HG02840 (cell line): ENCODE data around the gene TGFBR1.
"Not testable (repeated sequence)": the region's sequence is repeated elsewhere in the genome, so short reads cannot be mapped to it uniquely, and the experiment has no call there.

Experiments used
- ATAC-seq: cut with Tn5 transposase; IDR thresholded peaks from one replicate; pipeline ENCODE4 v1.9.1; 2021; ENCODE audit warnings: mild to moderate bottlenecking, moderate library complexity, moderate number of reproducible peaks; ENCODE audit not compliant: unreplicated experiment, low FRiP score

Gene TGFBR1

DNA sequence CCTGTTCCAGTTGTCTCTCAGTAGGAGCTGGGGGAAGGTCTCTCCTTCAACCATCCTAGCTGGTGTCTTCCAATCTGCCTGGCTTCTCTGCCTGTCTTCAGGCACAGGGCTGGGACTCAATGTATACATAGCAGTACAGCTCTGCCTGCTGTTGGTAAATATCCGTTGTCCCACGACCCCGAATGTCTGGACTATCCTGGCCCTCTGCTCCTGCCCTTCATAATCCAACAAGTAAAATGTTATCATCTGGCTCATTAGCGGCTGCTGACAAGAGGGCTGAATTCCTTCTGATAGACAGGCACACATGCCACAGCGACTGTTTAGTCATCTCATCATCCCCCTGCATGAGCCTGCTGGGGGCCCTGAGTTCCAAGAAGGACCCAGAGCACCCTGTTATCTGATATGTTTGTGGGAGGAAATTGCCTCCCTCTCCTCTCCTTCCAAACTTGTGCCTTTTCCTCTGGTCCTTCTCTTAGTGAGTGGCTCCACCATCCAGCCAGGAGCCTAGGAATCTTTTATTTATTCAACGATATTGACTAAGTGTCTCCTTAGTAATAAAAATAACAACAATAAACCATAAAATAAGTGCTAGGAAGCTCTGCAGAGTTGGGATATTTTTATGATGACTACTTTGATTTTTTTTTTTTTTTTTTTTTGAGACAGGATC lies 29.5 kb upstream of the TGFBR1 start:
- no peak for ATAC-seq

DNA sequence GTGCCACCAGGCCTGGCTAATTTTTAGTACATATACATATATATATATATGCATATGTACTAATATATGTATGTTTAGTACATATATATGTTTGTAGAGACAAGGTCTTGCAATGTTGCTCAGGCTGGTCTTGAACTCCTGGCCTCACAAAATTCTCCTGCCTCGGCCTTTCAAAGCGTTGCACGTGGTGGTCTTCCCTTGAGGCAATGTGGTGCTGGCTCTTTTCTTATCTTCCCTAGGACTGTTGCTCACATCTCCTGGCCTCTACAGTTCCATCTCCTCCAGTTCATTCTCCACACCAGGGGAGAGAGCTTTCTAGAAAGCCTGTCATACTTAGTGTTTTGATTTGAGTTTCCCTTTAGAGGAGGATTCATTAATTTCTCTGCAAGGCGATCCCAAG lies 28.9 kb upstream of the TGFBR1 start:
- ATAC-seq = no peak

DNA sequence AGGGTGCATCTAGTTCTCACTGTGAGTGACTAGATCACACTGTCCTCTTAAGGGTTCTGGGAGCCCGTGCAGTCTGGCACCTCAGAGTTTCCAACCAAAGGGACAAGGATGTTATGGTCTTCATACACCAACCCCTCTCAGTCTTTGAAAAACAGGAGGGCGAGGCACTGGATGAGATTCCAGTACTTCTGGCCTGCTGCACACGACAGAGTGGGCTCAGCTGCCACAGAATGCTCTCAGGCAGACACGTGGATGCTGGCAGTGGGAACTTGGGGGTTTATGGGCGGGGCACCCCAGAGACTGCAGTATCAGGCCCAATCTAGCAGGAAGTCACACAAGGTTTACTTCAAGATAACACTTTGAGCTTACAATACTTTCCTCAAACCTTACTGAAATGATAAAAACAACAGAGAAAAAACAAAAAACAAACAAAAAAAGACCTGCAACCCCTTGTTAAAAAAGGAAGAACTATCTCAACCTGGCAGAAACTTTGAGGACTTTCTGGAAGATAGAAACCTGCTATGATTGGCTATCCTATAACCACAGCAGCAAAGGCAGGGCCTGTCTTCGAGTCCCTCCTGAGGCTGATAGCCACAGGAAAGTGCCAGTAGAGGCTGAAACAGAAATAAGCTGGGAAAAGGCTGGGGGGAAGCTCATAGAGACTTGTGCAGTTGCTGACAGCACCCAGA lies 28.3 kb upstream of the TGFBR1 start:
- ATAC-seq = no peak

DNA sequence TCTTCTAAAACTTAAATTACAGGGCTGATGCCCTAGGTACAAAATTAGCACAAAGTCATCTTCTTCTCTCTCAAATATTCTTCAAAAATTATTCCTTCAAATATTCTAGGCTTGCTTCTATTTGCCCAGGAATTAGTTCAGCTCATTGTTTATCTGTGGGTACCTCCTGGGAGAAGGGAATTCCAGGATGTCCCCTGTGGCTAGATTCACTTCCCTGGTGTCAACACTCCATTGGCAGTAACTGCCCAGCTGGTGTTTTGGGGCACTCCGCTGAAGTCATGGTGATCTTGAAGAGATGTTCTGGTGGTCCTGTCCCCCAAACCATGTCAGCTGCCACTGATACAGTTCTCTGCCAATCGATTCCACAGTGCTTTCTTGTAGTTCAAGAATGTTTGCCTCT lies 26.2 kb upstream of the TGFBR1 start:
- no peak for ATAC-seq

DNA sequence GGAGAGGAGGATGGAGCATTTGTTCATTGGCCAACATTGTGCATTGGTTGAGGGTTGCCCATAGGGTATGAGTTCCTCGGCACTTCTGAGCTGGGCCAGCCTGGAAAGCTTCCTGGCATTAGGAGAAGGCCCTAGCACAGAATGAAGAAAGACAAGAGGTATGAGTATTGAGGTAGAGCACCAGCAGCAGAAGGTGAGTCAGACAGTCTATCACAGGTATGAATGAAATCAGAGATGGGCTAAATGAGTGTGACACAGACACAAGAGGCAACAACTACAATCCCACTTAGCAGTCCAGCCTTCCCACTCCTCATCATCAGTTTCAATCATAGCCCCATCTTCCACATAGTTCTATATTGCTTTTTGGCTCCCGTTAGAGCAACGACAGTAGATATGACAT lies 25.4 kb upstream of the TGFBR1 start:
- ATAC-seq = no peak

DNA sequence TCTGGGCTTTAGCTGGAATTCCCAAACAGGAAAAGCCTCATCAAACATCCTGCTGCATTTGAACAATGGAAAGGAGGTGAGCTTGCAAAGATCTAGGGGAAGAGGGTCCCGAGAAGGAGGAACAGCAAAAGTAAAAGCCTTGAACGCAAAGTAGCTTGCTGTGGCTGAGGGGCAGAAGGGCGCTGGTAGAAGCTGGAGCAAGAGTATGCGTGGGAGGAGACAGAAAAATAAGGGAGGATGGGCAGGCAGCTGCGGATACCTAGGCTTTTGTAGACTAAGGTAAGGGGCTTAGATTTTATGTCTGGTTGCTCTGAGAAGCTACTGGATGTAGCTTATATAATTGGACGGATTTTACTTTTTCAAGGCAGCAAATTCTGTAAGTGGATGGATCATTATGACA lies 21.9 kb upstream of the TGFBR1 start:
- no peak for ATAC-seq

DNA sequence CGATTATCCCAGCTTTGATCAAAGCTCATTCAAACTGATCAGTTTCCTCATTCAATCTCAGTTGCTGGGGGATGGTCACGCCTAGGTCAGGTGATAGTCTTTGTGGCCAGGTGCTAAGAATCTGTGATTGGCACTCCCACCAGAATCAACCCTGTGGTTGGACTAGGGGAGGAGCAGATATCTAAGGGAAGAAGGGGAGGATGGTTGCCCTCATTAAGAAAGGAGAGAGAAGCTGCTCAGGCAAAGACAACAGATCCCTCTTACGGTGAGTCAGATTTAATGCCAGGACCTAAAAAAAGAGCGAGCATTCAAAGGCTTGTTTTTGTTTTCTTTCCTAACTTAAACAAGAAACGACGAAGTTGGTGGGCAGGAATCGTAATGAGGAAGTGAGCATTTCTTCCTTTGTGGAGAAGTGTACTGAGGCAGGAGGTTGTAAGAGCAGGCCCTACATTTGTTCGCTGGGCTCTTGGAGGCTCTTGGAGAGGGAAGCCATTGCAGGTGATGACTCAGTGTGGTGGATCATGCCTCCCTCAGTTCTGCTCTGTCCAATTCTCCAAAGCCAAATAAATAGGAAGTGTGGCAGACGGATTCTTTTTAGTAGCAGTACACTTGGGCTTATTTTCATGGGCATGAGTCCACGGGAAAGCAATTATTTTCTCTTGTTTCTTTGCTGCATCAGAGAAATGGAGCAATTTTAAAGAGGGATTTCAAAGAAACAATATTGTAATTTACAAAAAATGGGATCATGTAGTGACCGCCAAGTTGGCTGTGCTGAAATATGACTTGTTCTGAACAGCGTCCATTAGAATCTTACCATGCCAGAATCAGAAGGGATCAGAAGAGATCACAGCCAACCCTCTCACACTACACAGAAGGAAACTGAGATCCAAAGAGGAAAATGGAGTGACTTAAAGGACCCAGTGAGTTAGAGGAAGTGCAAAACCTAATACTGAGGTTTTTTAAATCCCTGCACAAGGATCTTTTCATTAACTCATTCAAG lies 18.7 kb upstream of the TGFBR1 start:
- ATAC-seq = no peak

DNA sequence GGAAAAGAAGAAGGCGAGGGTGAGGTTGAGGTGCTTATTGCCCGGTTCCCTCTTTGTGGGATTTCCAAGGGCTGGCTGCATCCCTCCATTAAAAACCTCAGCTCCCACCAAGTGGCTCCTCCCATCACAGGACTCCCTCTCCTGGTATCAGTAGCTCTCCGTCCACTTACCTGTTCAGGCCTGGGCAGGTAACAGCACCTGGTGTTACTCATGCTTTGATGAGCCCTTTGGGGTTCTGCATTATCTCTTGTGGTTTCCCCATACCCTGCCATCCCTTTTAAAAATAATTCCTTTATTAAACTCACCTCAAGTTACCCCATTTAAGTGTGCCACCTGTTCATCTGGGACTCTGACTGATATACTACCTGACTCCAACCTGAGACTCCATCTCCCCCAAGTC lies 17.5 kb upstream of the TGFBR1 start:
- no peak for ATAC-seq

DNA sequence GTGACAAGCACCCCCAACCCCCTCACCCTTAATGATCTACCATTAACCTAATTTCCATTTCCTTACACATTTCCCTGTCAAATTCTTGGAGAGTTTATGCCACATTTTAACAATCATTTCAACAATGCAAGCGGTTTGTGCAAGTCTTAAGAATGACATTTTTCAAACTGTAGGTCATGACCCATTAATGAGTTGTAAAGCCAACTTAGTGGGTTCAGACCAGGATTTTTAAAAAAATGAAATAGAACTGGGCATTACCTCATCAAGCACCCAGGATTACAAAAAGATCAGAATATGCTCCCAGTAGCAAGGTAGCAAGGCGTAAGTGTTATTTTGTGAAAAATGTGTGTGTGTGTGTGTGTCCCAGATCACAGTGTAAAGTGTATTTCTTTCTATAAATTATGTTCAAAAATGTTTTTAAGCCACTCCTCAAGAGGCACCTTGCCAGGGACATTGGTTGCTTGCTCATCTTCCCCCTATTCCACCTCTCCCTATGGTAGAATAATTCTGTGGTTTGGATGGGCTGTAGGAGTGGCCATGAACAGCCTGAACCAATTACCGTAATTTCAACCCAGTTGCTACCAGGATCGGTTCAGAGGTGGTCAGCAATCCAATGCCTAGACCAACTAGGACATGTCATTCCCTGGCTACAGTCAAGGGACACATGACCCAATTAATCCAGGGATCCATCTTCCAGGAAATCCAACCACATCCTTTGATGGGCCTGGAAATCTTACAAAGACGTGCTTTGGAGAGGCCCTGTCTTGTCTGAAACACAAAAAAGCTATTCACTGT lies 14.4 kb upstream of the TGFBR1 start:
- ATAC-seq = no peak

DNA sequence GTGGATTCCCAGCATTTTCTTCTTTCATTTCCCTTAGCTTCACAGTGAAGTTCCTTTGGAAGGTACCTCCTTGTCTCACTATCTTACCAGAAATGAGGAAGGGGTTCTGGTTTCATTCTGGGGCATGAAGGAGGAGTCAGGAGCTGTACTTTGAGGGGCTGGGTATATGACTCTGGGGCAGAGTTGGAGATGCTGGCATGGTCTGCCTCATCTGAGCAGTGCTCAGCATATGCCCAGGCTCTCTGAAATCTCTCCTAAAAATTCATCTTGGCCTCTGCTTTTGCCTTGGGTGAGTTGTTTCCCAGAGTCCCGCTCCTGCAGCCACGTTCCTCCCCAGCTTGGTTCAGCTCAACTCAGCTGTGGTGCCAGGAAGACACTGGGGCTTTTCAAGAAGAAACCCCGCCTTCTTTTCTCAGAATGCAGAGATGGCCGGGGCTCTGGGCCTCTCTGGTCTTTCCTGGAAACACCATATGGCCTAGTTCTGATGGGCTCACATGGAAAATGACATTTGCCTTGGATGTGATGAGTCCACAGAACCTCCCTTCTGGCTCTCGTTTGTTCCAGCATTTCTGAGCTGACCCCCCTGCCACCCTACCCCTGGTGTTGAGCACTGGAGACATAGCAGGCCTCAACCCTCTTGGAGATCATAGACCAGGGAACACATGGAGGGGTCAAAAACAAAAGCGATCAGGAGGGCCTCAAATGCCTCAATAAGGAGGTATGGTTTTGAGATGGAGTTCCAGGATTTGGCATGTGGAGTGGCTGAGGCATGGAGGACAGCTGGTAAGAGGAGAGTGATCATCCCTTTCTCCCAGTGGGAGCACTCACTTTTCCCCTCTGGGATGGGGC lies 12.0 kb upstream of the TGFBR1 start:
- ATAC-seq = no peak

DNA sequence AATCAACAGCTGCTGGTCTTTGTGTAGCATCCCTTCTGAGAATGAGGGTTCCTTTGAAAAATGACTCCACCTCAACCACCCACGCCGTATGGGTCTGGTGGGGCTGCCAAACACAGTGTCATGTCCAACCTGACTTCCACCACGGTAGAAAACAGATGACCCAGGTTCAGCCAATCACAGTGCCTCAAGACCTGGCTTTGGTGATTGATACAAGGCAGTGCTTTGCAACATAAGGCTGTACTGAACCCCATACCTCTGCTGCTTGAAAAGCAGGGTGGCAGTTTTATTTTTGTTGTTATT lies 11.5 kb upstream of the TGFBR1 start:
- ATAC-seq = no peak

DNA sequence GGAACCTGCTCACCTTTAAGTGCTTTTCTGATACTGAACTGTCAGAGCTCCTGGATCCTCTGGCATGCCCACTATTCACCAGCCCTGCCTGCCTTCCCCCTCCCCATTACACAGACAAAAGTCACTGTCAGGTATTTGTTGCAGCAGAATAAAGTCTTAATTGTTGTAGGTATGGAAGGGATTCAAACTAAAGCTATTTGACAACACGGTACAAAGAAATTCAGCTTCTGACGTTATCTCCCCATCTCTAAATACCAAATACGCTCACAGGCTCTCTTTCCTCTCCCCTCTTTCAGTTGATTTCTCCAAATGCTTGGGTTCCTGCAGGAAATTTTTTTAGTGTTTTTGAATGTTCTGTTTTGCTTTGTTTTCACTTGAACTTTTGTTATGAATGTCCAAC lies 9.3 kb upstream of the TGFBR1 start:
- no peak for ATAC-seq

DNA sequence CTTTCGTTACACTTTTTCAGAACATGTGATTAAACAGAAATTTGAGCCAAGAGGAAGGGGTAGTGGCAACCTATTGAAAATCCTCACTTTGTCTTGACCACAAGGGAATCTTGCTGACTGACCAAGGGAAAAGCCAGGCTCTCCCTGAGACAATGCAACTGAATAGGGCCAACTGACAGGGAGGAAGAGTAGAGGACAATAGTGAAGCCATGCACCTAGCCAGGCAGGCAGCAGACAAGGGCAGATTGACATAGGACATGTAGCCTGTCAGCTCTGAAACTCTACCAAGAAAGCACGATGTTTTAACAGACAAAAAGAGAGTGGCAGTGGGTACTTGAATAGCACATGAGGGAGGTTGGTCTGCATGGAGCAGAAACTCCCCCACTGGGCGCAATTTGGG lies 8.5 kb upstream of the TGFBR1 start:
- ATAC-seq = no peak

DNA sequence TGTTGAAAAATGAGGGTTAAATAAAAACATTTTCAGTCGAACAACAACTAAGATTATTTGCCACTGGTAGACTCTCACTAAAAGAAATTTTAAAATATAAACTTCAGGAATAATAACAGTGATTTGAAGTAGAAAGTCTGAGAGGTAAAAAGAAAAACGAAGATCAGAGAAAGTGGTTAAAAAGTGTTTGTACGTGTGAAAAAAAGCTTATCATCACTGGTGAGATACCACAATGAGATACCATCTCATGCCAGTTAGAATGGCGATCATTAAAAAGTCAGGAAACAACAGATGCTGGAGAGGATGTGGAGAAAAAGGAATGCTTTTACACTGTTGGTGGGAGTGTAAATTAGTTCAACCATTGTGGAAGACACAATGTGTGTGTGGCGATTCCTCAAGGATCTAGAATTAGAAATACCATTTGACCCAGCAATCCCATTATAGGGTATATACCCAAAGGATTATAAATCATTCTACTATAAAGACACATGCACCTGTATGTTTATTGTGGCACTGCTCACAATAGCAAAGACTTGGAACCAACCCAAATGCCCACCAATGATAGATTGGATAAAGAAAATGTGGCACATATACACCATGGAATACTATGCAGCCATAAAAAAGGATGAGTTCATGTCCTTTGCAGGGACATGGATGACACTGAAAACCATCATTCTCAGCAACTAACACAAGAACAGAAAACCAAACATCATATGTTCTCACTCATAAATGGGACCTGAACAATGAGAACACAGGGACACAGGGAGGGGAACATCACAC lies 4.9 kb upstream of the TGFBR1 start:
- ATAC-seq = not testable (repeated sequence)

DNA sequence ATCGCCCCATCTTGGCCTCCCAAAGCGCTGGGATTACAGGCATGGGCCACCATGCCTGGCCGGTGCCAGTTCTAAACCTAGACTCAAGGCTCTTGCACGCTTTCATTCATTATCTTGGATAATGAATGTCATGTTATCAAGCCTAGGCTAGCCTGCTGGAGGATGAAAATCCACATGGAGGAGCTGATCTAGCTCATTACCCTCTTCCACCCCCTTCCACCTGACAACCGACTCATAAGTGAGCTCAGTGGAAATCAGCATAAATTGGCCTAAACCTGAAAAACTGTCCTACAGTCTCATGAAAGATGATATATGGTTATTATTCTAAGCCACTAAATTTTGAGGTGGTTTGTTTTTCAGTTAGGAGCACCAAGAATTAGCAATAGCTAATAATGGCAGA lies 3.6 kb upstream of the TGFBR1 start:
- no peak for ATAC-seq

DNA sequence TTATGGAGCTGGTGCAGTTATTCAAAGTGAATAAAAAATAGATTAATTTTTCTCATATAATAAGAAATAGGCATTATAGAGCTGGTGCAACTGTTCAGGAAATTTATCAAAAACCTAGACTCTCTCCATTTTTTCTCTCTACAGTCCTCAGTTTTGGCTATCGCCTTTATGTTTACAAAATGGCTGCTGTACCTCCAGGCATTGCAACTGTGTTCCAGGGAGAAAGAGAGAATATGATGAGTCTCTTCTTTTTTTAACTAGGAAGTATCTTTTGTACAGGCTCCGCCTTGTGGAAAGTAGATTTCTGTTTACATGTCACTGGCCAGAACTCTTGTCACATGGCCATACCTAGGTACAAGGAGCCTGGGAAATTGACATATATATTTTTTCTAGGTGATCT lies 3.1 kb upstream of the TGFBR1 start:
- ATAC-seq = no peak

DNA sequence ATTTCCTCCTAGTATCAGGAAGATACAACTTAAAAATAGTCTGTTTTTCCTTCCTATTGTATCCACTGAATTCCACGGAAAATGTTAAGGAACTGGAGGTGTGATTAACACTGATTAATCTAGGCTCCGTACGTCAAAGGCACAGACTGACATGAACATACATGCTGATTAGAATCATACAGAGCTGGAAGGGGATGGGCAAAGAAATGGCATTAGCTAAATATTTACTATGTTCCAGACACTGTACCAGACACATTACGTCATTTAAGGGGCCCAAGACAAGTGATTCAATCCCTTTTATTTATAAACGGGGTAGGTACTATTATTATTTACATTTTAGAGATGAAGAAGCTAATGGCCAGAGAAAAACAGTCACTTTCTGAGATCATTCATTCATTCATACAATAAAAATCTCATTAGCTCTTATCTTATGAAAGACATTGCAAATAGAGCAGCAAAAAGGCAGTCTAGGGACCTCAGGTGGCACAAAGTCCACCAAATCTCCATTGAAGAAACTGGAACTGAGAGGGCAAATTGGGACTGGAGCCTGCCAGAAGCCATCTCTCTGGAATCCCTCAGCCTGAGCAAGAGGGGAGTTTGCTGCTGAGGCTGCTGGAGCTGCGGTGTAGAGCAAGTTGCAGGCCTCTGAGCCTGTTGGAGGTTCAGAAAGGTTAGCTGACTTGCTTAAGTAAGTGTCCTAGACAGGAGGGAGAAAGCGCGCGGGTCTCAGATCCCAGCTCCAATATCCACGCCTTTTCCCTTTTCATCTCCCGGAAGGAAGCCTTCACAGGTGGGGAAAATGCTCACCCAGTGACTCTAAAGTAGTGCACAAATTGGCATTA lies 1.6 kb upstream of the TGFBR1 start:
- no peak for ATAC-seq

DNA sequence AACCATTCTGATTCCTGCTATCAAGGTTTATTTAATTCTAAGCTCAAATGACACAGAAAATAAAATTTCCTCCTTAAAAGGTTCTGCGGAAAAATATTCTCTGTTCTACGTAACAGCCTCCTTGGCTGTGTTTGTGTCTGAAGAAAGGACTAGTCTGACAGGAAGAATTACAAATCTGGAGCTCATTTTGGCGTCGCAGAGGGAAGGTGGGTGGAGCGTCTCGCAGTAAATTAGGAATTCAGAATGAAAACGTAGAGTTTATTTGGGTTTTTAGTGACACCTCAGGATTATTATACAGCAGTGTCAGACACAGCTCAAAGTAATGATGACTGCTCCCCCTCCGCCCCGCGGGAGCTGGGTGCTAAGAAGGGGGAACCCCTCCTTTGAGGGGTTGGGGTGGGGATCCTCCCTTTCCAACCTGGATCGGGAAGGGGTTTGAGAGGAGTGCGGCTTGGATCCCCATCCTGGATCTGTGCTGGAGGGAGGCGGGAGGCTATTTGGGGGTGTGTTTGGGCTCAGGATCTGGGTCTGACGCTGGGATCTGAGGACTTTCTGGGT lies 933 bp upstream of the TGFBR1 start:
- ATAC-seq = no peak
